Cardiac fibroblast (primary cell): ENCODE data around the gene IGBP1.
A peak's percentile ranks its signal among the peaks of the same experiment; 100 is the strongest.

Source experiments
- DNase-seq, 2 donors: peaks; one replicate each; pipeline versions ENCODE4 v3.0.0 to v3.0.0-alpha.2; 2010; ENCODE audit warnings: low read depth in 2 of 2
- H3K4me3 ChIP-seq, 2 donors: replicated peaks in 1 of 2; 1 replicate in 1 of 2; 2 replicates in 1 of 2; pipeline ENCODE4 v1.5.1; 2011; ENCODE audit warnings: low read depth in 2 of 2, low read length in 2 of 2, mild to moderate bottlenecking in 2 of 2, moderate library complexity in 1 of 2
- TF ChIP-seq, protein P1 (sequence below): IDR thresholded peaks from one replicate; pipeline ENCODE4 v1.5.1; 2011; ENCODE audit warnings: low read depth, mild to moderate bottlenecking, low read length, inconsistent platforms

IGBP1 gene

DNA sequence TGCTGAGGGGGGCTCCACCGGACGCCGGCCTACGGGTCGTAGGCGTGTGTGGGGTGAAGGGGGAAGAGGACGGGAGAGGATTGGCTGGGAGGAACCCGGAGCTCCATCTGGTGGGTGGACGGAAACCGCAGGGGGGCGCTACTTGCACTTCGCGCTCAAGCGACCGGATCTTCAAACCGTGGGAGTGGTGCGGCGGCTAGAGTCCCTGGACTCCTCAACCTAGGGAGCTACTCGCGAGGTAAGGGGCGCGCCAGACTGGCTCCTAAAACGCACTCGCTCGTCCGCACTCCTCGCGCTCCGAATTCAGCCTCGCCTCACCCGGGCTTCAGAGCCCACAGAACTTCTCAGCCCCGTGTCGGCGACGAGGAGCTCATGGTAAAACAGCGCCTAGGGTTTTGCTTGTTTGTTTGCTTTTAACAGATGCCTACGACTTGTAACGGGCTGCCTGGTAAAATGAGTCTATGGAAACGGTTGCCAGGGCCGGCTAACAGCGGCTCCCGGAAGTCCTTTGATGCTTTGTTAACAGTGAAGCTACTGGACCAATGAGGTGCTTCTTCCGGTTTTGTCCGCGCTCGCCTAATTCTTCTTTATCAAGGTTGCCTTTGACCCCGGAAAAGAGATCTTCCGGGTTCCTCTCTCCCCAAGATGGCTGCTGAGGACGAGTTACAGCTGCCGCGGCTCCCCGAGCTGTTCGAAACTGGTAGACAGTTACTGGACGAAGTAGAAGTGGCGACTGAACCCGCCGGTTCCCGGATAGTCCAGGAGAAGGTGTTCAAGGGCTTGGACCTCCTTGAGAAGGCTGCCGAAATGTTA, at the start of gene IGBP1:
Gene IGBP1 (plus strand): TSS at position 145 of the 813 bp plus-strand sequence. CDS start 501 bp downstream, at position 646.
- H3K4me3 ChIP-seq, result peak within 1 kb of the TSS; percentile 75 to 76
- TF ChIP-seq, protein P1, sequence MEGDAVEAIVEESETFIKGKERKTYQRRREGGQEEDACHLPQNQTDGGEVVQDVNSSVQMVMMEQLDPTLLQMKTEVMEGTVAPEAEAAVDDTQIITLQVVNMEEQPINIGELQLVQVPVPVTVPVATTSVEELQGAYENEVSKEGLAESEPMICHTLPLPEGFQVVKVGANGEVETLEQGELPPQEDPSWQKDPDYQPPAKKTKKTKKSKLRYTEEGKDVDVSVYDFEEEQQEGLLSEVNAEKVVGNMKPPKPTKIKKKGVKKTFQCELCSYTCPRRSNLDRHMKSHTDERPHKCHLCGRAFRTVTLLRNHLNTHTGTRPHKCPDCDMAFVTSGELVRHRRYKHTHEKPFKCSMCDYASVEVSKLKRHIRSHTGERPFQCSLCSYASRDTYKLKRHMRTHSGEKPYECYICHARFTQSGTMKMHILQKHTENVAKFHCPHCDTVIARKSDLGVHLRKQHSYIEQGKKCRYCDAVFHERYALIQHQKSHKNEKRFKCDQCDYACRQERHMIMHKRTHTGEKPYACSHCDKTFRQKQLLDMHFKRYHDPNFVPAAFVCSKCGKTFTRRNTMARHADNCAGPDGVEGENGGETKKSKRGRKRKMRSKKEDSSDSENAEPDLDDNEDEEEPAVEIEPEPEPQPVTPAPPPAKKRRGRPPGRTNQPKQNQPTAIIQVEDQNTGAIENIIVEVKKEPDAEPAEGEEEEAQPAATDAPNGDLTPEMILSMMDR, result peak; percentile 53

DNA sequence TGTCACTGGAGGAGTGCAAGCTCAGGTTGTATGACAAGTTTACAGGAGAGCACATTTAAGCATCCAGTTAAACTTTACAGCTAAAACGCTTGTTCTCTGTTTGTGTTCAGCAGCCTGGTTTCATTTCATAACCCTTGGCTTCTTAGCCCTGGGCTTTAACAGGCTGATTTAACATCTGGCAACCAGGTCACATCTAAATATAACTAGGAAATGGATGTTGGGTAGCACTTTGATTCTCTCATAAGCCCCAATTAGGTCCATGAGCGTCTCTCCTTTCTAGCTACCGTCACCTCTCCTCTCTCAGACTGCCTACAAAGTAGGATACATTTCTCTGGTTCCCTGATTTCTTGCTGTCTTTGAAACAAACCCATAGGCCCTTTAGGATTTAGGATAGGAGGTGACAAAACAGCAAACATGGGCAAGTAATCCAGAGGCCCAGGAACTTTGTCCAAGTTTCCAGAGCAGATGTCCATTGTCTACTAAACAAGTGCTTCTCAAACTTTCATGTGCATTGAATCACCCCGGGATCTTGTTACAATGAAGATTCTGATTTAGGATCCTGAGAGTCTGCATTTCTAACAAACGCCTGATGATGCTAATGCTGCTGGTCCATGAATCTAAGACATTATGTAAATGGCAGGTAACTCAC, 48.5 kb upstream of the IGBP1 start:
- no peak for DNase-seq
- TF ChIP-seq, protein P1, result no peak
- no peak overlapping the region for H3K4me3 ChIP-seq

More for the DNA sequence above, at the start of gene IGBP1:
- DNase-seq, result peak; percentile 83 to 88

DNA sequence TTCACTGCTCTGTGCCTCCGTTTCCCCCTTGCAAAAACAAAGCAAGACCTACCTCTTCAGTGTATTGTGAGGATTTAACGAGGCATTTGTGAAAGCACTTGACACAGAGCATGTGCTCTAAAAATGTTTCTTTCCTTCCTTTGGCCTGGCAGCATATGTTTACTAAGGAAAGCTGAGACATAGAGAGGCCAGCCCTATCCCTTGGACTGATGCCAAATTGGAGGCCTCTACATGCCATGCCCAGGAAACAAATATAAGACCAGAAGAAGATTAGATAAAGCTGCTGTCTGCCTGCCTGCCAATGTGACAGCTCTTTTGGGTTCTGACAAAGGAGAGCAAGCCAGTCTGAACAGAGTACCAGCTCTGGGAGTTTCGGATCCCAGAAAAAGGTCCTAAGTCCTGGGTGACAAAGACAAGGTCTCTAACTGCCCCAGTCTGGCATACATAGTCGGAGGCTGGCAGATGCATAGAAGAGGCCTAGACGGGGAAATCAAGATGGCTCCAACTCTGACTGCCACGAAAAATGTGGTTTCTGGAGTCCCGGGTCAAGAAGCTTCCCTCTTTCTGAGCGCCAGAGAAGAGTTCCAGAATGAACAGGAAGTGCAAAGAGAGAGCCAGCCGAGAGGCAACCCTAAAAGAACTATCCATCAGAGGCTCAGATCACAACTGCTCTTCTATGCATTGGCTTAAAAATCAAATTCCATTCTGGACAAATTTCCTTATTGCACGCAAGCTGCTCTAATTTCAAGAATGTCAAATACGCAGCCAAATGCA, 45.2 kb upstream of the IGBP1 start:
- DNase-seq, result peak; percentile 49 to 71
- TF ChIP-seq, protein P1, result no peak
- no peak overlapping the region for H3K4me3 ChIP-seq

DNA sequence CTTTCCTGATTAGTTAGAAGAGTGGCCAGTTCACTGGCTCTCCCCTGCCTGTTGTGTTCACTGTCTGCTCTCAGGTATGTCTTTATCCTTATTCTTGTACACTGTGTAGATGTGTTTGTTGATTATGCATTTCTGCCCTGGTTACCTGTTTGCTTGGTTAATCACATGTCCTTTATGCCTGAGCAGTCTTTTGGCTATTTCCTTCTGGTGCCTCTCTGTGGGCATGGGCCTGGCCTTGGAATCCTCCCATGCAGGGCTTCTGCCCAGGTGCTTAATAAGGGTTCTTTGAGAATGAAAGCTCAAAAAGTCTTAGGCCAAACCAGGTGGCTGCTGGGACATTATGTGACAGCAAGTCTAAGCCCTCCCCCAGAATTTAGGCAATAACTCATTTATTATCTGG, 44.5 kb upstream of the IGBP1 start:
- TF ChIP-seq, protein P1, result no peak
- no peak overlapping the region for H3K4me3 ChIP-seq
- DNase-seq, result no peak

DNA sequence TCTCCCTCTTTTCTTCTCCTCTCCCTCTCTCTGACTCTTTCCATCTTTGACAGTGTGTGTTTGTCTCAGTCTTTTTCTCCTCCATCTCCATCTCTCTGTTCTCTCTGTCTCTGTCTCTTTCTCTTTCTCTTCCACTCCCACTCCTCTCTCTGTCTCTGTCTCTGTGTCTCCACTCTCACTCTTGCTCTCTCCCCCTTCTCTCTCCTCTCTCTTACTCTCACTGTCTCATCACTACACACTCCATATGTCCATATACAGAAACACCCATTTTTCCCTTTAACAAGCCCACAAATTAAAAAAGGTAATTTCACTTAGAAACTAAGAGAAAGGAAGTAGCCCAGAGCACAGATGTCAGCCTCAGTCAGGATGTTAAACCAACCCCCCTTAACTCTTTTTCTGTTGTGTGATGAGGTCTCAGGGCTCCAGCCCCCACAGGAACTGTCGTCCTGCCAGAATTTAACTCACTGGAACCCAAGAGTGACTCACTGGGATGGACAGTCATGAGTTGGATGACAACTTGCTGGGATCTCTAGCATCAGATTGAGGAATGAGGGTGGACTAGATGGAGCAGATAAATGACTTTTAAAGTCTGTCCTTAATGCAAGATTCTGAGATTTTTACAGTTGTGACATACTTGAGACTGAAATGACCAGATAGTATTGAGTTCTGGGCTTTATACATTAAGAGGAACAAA, 43.5 kb upstream of the IGBP1 start:
- DNase-seq, result peak; percentile 15 to 59
- TF ChIP-seq, protein P1, result no peak
- no peak overlapping the region for H3K4me3 ChIP-seq

DNA sequence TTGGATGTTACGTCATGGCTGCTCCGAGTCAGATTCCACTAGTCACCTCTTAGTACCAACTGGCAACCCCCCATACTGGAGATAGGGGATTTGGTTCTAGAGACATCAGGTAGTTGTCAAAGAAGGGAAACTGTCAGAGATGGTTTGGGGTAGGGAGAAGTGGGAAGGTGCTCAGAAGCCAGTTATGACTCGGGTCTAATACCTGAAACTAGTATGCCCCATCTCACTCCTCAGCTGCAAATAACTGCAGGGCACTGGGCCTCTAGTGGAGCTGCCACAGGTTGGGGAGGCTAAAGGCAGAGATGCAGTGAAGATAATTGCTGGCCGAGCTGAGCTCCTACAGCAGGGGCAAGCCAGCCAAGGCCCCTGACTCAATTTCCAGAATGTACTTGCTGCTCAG, 41.0 kb upstream of the IGBP1 start:
- TF ChIP-seq, protein P1, result no peak
- no peak overlapping the region for H3K4me3 ChIP-seq
- DNase-seq, result no peak
